Skeletal muscle cell (primary cell): ENCODE results near the gene PIAS1.
"Not testable (repeated sequence)": the region's sequence is repeated elsewhere in the genome, so short reads cannot be mapped to it uniquely, and the experiment has no call there.

Experiments
- DNase-seq: peaks from one replicate; pipeline ENCODE4 v3.0.0-alpha.2; 2010; ENCODE audit warnings: low read depth
- H3K4me3 ChIP-seq: 2 replicates; pipeline ENCODE4 v1.5.1; 2011; ENCODE audit warnings: low read depth, mild to moderate bottlenecking, control low read depth, low read length, moderate library complexity

PIAS1 gene

GRCh38 chr15:68053701-68054627 is at the start of gene PIAS1:
Gene PIAS1 (plus strand): TSS chr15:68054315. CDS start chr15:68054327, 12 bp downstream.
- H3K4me3 ChIP-seq = peak within 1 kb of the TSS; percentile 77
- DNase-seq = peak; percentile 63

- not testable (repeated sequence) for DNase-seq, H3K4me3 ChIP-seq
Measured at GRCh38 chr15:68007642-68008041, 46.5 kb upstream of the PIAS1 start.

- no peak overlapping the region for H3K4me3 ChIP-seq
- no peak for DNase-seq
Measured at GRCh38 chr15:68010361-68011153, 43.6 kb upstream of the PIAS1 start.

GRCh38 chr15:68012911-68013310 is 41.2 kb upstream of the PIAS1 start:
- no peak overlapping the region for H3K4me3 ChIP-seq
- DNase-seq = no peak

- no peak for DNase-seq
- H3K4me3 ChIP-seq = no peak overlapping the region
Measured at GRCh38 chr15:68014219-68014618, 39.9 kb upstream of the PIAS1 start.

GRCh38 chr15:68015244-68015643 is 38.9 kb upstream of the PIAS1 start:
- H3K4me3 ChIP-seq = no peak overlapping the region
- no peak for DNase-seq

- no peak for DNase-seq
- no peak overlapping the region for H3K4me3 ChIP-seq
Measured at GRCh38 chr15:68017201-68017600, 36.9 kb upstream of the PIAS1 start.

GRCh38 chr15:68018797-68019444 is 35.2 kb upstream of the PIAS1 start:
- no peak overlapping the region for H3K4me3 ChIP-seq
- DNase-seq = no peak

GRCh38 chr15:68019814-68020525 is 34.1 kb upstream of the PIAS1 start:
- DNase-seq = no peak
- H3K4me3 ChIP-seq = no peak overlapping the region

GRCh38 chr15:68020685-68021084 is 33.4 kb upstream of the PIAS1 start:
- H3K4me3 ChIP-seq = no peak overlapping the region
- no peak for DNase-seq

- H3K4me3 ChIP-seq = no peak overlapping the region
- no peak for DNase-seq
Measured at GRCh38 chr15:68022061-68022460, 32.1 kb upstream of the PIAS1 start.

GRCh38 chr15:68023307-68024101 is 30.6 kb upstream of the PIAS1 start:
- no peak for DNase-seq

GRCh38 chr15:68025835-68026424 is 28.2 kb upstream of the PIAS1 start:
- H3K4me3 ChIP-seq = no peak overlapping the region
- DNase-seq = no peak

More at GRCh38 chr15:68023307-68024101, 30.6 kb upstream of the PIAS1 start:
- H3K4me3 ChIP-seq = no peak overlapping the region

- DNase-seq = no peak
- no peak overlapping the region for H3K4me3 ChIP-seq
Measured at GRCh38 chr15:68027388-68027787, 26.7 kb upstream of the PIAS1 start.

GRCh38 chr15:68028137-68028887 is 25.8 kb upstream of the PIAS1 start:
- no peak for DNase-seq
- no peak overlapping the region for H3K4me3 ChIP-seq

GRCh38 chr15:68028888-68029207 is 25.3 kb upstream of the PIAS1 start:
- H3K4me3 ChIP-seq = no peak overlapping the region
- DNase-seq = no peak

GRCh38 chr15:68029959-68030358 is 24.2 kb upstream of the PIAS1 start:
- H3K4me3 ChIP-seq = no peak overlapping the region
- no peak for DNase-seq

- H3K4me3 ChIP-seq = no peak overlapping the region
- no peak for DNase-seq
Measured at GRCh38 chr15:68031404-68031803, 22.7 kb upstream of the PIAS1 start.
